VCaP (cell line): ENCODE results near the gene IARS1.

Experiments used
- H3K27ac ChIP-seq: fragments of 450-650 bp; 2 replicates; pipeline ENCODE4 v1.5.1; 2017
- CTCF ChIP-seq: fragments of 450-650 bp; conservative IDR thresholded peaks from 2 replicates; pipeline ENCODE4 v1.5.1; 2017; ENCODE audit warnings: mild to moderate bottlenecking, moderate library complexity

IARS1 gene

GRCh38 chr9:92278110-92278509 lies 15.4 kb downstream of the IARS1 start:
- TF ChIP-seq CTCF, result no peak
- no peak overlapping the region for H3K27ac ChIP-seq

- TF ChIP-seq CTCF, result no peak
Measured at GRCh38 chr9:92276331-92277032, 17.0 kb downstream of the IARS1 start.

GRCh38 chr9:92275541-92275940 lies 18.0 kb downstream of the IARS1 start:
- TF ChIP-seq CTCF, result no peak
- no peak overlapping the region for H3K27ac ChIP-seq

More at GRCh38 chr9:92276331-92277032, 17.0 kb downstream of the IARS1 start:
- no peak overlapping the region for H3K27ac ChIP-seq

GRCh38 chr9:92270511-92270910 lies 23.0 kb downstream of the IARS1 start:
- no peak for TF ChIP-seq CTCF
- no peak overlapping the region for H3K27ac ChIP-seq

- no peak overlapping the region for H3K27ac ChIP-seq
- TF ChIP-seq CTCF, result no peak
Measured at GRCh38 chr9:92266486-92266885, 27.0 kb downstream of the IARS1 start.

GRCh38 chr9:92265154-92265553 lies 28.3 kb downstream of the IARS1 start:
- H3K27ac ChIP-seq, result no peak overlapping the region
- TF ChIP-seq CTCF, result no peak

GRCh38 chr9:92263131-92263530 lies 30.4 kb downstream of the IARS1 start:
- no peak overlapping the region for H3K27ac ChIP-seq
- TF ChIP-seq CTCF, result no peak
